Keratinocyte (primary cell): ENCODE results near the gene REV3L. TPM values are rescaled to one million over a fixed set of nuclear protein-coding genes. Genes with fewer than 3 reads are reported as not detected.

Experiments used
- DNase-seq: peaks from one replicate; pipeline ENCODE4 v3.0.0-alpha.2; 2011; ENCODE audit warnings: low read depth, missing footprints, low spot score
- FAIRE-seq: peaks from 2 replicates; lab custom pipeline; 2011; peaks lifted over from hg19 to GRCh38; lab: Jason Lieb, UNC
- H2AFZ ChIP-seq: 2 replicates; pipeline ENCODE4 v1.6.0; 2012; ENCODE audit warnings: low read length, control low read depth, inconsistent platforms; ENCODE audit not compliant: control insufficient read depth
- H3K27ac ChIP-seq: 2 replicates; pipeline ENCODE4 v1.5.1; 2011; ENCODE audit warnings: low read length; ENCODE audit not compliant: control insufficient read depth, insufficient read depth
- H3K27me3 ChIP-seq: 3 replicates; pipeline ENCODE4 v1.6.0; 2011; ENCODE audit warnings: low read length; ENCODE audit not compliant: control insufficient read depth, insufficient read depth; ENCODE audit errors: extremely low read depth
- H3K36me3 ChIP-seq, 2 experiments: 2 replicates in 1 of 2; 3 replicates in 1 of 2; pipeline ENCODE4 v1.5.1; 2011; ENCODE audit warnings: low read length in 2 of 2, mild to moderate bottlenecking in 1 of 2; ENCODE audit not compliant: control insufficient read depth in 2 of 2, insufficient read depth in 2 of 2; ENCODE audit errors: extremely low read depth in 1 of 2
- H3K4me1 ChIP-seq: 3 replicates; pipeline ENCODE4 v1.5.1; 2011; ENCODE audit warnings: low read length; ENCODE audit not compliant: control insufficient read depth, insufficient read depth; ENCODE audit errors: extremely low read depth
- H3K4me2 ChIP-seq: 3 replicates; pipeline ENCODE4 v1.6.0; 2011; ENCODE audit warnings: low read depth, low read length; ENCODE audit not compliant: control insufficient read depth, insufficient read depth; ENCODE audit errors: extremely low read depth
- H3K4me3 ChIP-seq, 3 experiments: fragments of 200-600 bp in 1 of 3; sonication (generic) in 1 of 3; 2 replicates in 2 of 3; 3 replicates in 1 of 3; pipeline ENCODE4 v1.5.1; 2011 to 2016; ENCODE audit warnings: low read length in 3 of 3, mild to moderate bottlenecking in 3 of 3, control low read depth in 2 of 3, inconsistent platforms in 1 of 3, low read depth in 1 of 3, mixed read lengths in 1 of 3, mixed run types in 1 of 3, moderate library complexity in 1 of 3; ENCODE audit not compliant: control insufficient read depth in 2 of 3, insufficient read depth in 2 of 3; ENCODE audit errors: extremely low read depth in 1 of 3
- H3K79me2 ChIP-seq: 2 replicates; pipeline ENCODE4 v1.6.0; 2012; ENCODE audit warnings: low read length; ENCODE audit not compliant: control insufficient read depth, insufficient read depth
- H3K9ac ChIP-seq: 3 replicates; pipeline ENCODE4 v1.6.0; 2011; ENCODE audit warnings: low read length; ENCODE audit not compliant: control insufficient read depth, insufficient read depth; ENCODE audit errors: extremely low read depth
- H3K9me1 ChIP-seq: 3 replicates; pipeline ENCODE4 v1.6.0; 2011; ENCODE audit warnings: low read length; ENCODE audit not compliant: control insufficient read depth, insufficient read depth; ENCODE audit errors: extremely low read depth
- H3K9me3 ChIP-seq: 2 replicates; pipeline ENCODE4 v1.5.1; 2012; ENCODE audit warnings: low read depth, low read length; ENCODE audit not compliant: control insufficient read depth
- H4K20me1 ChIP-seq: 3 replicates; pipeline ENCODE4 v1.6.0; 2011; ENCODE audit warnings: low read length; ENCODE audit not compliant: control insufficient read depth, insufficient read depth; ENCODE audit errors: extremely low read depth
- CTCF ChIP-seq, 3 experiments: IDR thresholded peaks in 1 of 3; conservative IDR thresholded peaks in 1 of 3; optimal IDR thresholded peaks in 1 of 3; 2 replicates in 2 of 3; 3 replicates in 1 of 3; pipeline versions ENCODE3 to v1.5.1; 2011; ENCODE audit warnings: low read length in 3 of 3, mild to moderate bottlenecking in 3 of 3, moderate library complexity in 2 of 3, control low read depth in 1 of 3, inconsistent platforms in 1 of 3; ENCODE audit not compliant: insufficient read depth in 2 of 3; ENCODE audit errors: extremely low read depth in 1 of 3
- EZH2 ChIP-seq: IDR thresholded peaks from one replicate; pipeline ENCODE4 v1.6.1; 2012; ENCODE audit warnings: inconsistent platforms, mild to moderate bottlenecking, low read length, moderate library complexity
- dilution Hi-C: fragments of 300-500 bp; cut with MboI; formaldehyde crosslinking; loops from one replicate; pipeline ENCODE4 v1.7.0; 2020; ENCODE audit warnings: low sequenced_read_pairs; ENCODE audit not compliant: extremely low pct_ligation_motif_present
- polyA plus RNA-seq, 5 experiments: library from polyadenylated mRNA; depleted of rRNA in 3 of 5; stranded (reverse) in 3 of 5; stranded (forward) in 1 of 5; unstranded in 1 of 5; fragments of >200 nt; gene quantifications; 1 replicate in 1 of 5; 2 replicates in 3 of 5; 3 replicates in 1 of 5; pipeline versions ENCODE4 v1.2.1 to v1.2.3, GENCODE V29; 2011 to 2012; ENCODE audit warnings: missing spikeins in 2 of 5, low read depth in 1 of 5, low replicate concordance in 1 of 5

REV3L gene
- polyA plus RNA-seq, 1 donor (not counting 4 experiments of a cell fraction or from before 2014, with no cell fraction given): 9.5 TPM

DNA sequence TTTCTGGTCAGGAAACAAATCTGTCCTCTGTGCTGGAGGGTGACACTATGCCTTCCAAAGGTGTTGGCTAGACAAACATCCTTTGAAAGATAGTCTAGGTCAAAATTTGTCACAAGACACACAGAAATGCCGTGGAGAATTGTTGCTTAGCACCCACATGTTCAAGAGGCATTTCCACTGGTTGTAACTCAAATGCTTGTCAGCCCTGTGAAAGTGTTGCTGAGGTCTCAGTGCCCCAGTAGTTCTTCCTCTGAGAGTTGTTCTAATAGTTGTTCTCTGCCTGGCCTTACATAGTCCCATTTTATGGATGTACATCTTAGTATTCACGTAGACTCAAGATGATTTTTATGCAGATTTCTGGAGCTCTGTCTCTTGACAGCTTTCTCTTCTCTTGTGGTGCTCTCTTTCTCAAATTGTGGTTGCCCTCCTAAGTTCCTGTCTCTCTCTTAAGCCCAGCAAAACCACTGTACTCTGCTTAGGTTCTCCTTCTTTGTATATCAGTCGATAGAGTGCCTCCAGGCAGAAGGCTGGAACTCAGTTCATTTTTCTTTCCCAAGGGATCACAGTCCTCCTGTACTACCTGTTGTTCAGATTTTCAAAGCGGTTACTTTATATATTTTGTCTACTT lies 39.5 kb upstream of the REV3L start:
- Histone ChIP-seq H4K20me1 (no peaks in the 10 kb centered on the region), H3K4me1 (no peaks in the 10 kb centered on the region), H3K79me2 (no peaks in the 10 kb centered on the region), H3K27me3 (no peaks in the 10 kb centered on the region), H3K9me1 (no peaks in the 10 kb centered on the region), H3K4me3 (no peak overlapping the region), H3K9me3 (no peaks in the 10 kb centered on the region), H3K4me2 (no peak overlapping the region), H2AFZ (no peak overlapping the region), H3K9ac (no peak overlapping the region), H3K27ac (no peak overlapping the region), H3K36me3 (no peaks in the 10 kb centered on the region)
- TF ChIP-seq EZH2 (no peak), CTCF (optimal IDR thresholded peaks at IDR 0.05 in 1 of 3, IDR thresholded peaks at IDR 0.05 in 1 of 3, conservative IDR thresholded peaks at IDR 0.05 in 1 of 3; ENCODE audit: extremely low read depth in 1 of 3, insufficient read depth in 2 of 3, low read length in 3 of 3) (no peak)
- dilution Hi-C loops: no loop called here
- FAIRE-seq (no peak), DNase-seq (no peak)

DNA sequence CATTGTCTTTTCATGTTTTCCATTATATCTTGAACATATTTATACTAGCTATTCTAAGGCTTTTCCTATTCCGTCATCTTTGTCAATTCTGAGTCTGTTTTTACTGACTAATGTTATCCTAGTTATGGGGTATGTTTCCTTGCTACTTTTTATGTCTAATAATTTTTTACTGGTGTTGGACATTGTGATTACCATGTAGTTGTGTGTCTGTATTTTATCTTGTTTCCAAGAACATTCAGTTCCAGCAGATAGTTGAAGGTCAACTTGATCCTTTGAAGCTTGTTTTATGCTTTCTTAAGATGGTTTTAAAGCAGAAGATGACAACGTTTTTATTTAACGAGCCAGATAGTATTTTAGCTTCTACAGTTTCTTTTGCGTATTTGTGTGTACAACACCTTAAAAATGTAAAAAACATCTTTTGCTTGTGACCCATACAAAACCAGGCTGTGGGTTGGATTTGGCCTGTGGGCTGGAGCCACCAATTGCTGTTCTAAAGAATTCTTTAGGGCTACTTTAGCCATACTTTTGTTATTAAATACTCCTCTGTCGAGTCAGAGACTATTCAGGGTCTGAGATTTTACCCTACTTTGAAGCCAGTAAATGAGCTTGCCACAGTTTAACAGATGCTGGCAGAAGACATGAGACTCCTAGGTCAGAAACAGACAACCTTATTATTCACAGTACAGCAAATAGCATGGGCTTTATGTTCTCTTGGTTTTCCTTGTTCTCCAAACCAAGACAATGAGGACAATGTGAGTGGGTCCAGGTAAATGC lies 38.7 kb upstream of the REV3L start:
- Histone ChIP-seq H3K9me3 (no peaks in the 10 kb centered on the region), H3K27ac (no peak overlapping the region), H3K4me2 (no peak overlapping the region), H3K36me3 (no peaks in the 10 kb centered on the region), H3K79me2 (no peaks in the 10 kb centered on the region), H4K20me1 (no peaks in the 10 kb centered on the region), H2AFZ (no peak overlapping the region), H3K9me1 (no peaks in the 10 kb centered on the region), H3K27me3 (no peaks in the 10 kb centered on the region), H3K9ac (no peak overlapping the region), H3K4me3 (no peak overlapping the region), H3K4me1 (no peaks in the 10 kb centered on the region)
- FAIRE-seq: no peak
- TF ChIP-seq CTCF (optimal IDR thresholded peaks at IDR 0.05 in 1 of 3, IDR thresholded peaks at IDR 0.05 in 1 of 3, conservative IDR thresholded peaks at IDR 0.05 in 1 of 3; ENCODE audit: extremely low read depth in 1 of 3, insufficient read depth in 2 of 3, low read length in 3 of 3) (no peak), EZH2 (no peak)
- dilution Hi-C loops: no loop called here
- DNase-seq: no peak
